GM04504 (cell line): ENCODE data around the gene C22orf31.

Source experiments
- DNase-seq: peaks from one replicate; pipeline ENCODE4 v3.0.0-alpha.2; 2012; ENCODE audit warnings: low read depth

The C22orf31 gene

GRCh38 chr22:29081517-29082236 is 20.0 kb upstream of the C22orf31 start:
- no peak for DNase-seq

- no peak for DNase-seq
Observed at GRCh38 chr22:29080106-29080975, 18.7 kb upstream of the C22orf31 start.

GRCh38 chr22:29079218-29079901 is 17.7 kb upstream of the C22orf31 start:
- no peak for DNase-seq

- DNase-seq: no peak
Observed at GRCh38 chr22:29078869-29079207, 17.2 kb upstream of the C22orf31 start.

- DNase-seq: no peak
Observed at GRCh38 chr22:29078036-29078868, 16.6 kb upstream of the C22orf31 start.

GRCh38 chr22:29074276-29074772 is 12.7 kb upstream of the C22orf31 start:
- no peak for DNase-seq

GRCh38 chr22:29073618-29074275 is 12.1 kb upstream of the C22orf31 start:
- no peak for DNase-seq

- DNase-seq: no peak
Observed at GRCh38 chr22:29072979-29073617, 11.5 kb upstream of the C22orf31 start, which contains the start of gene KREMEN1. KREMEN1 (plus strand) TSS chr22:29073035; CDS start chr22:29073131, 96 bp downstream.

GRCh38 chr22:29072193-29072978 is 10.8 kb upstream of the C22orf31 start:
- DNase-seq: no peak

GRCh38 chr22:29071261-29072045 is 9.8 kb upstream of the C22orf31 start:
- no peak for DNase-seq

- DNase-seq: no peak
Observed at GRCh38 chr22:29070490-29070889, 8.9 kb upstream of the C22orf31 start.

- DNase-seq: no peak
Observed at GRCh38 chr22:29069463-29069862, 7.8 kb upstream of the C22orf31 start.

- no peak for DNase-seq
Observed at GRCh38 chr22:29065468-29066190, 4.0 kb upstream of the C22orf31 start.

- no peak for DNase-seq
Observed at GRCh38 chr22:29062286-29062821, 723 bp upstream of the C22orf31 start.

GRCh38 chr22:29060931-29061330 is 700 bp downstream of the C22orf31 start:
- no peak for DNase-seq

- DNase-seq: no peak
Observed at GRCh38 chr22:29060251-29060869, 1.3 kb downstream of the C22orf31 start.

- DNase-seq: no peak
Observed at GRCh38 chr22:29056472-29056871, 5.2 kb downstream of the C22orf31 start.
